Heart left ventricle (tissue), 13 donors: ENCODE results near the gene CRIP3.

Source experiments
- CTCF ChIP-seq, 12 donors: fragments of 200-600 bp; sonication (generic) in 4 of 12; IDR thresholded peaks; one replicate each; pipeline versions ENCODE4 v1.5.0 to v1.8.0; 2018 to 2022; ENCODE audit warnings: antibody characterized with exemption in 12 of 12, mild to moderate bottlenecking in 5 of 12
- POLR2A ChIP-seq, 2 donors: fragments of 450-650 bp; IDR thresholded peaks; one replicate each; pipeline ENCODE4 v1.6.1; 2017; ENCODE audit warnings: antibody characterized with exemption in 2 of 2, mild to moderate bottlenecking in 2 of 2, moderate library complexity in 2 of 2
- donor health status: ischemic (EF 13 %, LVEDD 7.1; RV severe dilation, severe dysfunction).
- donor health status: DM: no; HTN: yes; CAD: no.
- donor health status: DM: no; HTN: no; CAD: no.
- donor health status: ischemic (EF 25% LVEDD 6.9; RV normal size, moderate dysfunction).
- donor health status: ischemic (EF 25% LVEDD 5.7; RV mildly dilated, moderate dysfunction).
- donor health status: ischemic (EF 35%, LVEDD 5.7; RV mildly dilated, moderate dysfunction).
- donor health status: nonischemic (EF 11% LVEDD 7.7; RV severe dilation, severe dysfunction).
- donor health status: DM: yes; HTN: yes; CAD: no.
- donor health status: PGD.
- donor health status: ischemic (EF 29% LVEDD 5.4; RV normal size, mild dysfunction).
- donor health status: nonischemic (EF 23%, LVEDD 6.1; RV moderate dilation, normal function).

DNA sequence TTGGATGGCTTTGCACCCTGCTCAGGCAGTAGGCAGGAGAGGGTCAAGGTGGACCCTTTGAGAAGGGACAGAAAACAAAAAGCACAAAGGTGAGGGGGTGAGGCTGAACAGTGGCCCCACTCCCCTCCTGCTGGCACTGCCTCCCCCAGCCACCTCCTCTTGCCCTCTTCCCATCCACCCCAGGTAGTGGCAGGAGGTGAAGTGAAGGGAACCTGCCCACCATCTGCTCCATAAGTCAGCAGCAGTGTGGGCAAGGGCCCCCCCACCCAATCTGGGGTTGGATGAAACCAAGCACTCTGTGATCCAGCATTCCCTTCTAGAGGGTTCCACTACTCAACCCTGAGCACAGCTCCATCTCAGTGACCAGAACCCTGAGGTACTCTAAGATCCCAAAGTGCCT, 36.7 kb downstream of the CRIP3 start:
- no peak for TF ChIP-seq CTCF (IDR thresholded peaks at IDR 0.05)
- TF ChIP-seq POLR2A (IDR thresholded peaks at IDR 0.05): no peak
